A673 (cell line): ENCODE results near the gene PRPF4.

Source experiments
- CTCF ChIP-seq: fragments of 300-800, 200-600 bp; sonication (generic); conservative IDR thresholded peaks from 2 replicates; pipeline ENCODE4 v1.5.1; 2017; ENCODE audit warnings: low read depth, mild to moderate bottlenecking, antibody characterized with exemption, low read length, moderate library complexity, mixed read lengths
- EZH2 ChIP-seq: fragments of 200-600 bp; sonication (generic); IDR thresholded peaks from 2 replicates; pipeline ENCODE4 v1.6.1; 2017; ENCODE audit warnings: borderline replicate concordance, low read depth, mild to moderate bottlenecking, mixed read lengths, antibody characterized with exemption, low read length; ENCODE audit not compliant: poor library complexity, severe bottlenecking

DNA sequence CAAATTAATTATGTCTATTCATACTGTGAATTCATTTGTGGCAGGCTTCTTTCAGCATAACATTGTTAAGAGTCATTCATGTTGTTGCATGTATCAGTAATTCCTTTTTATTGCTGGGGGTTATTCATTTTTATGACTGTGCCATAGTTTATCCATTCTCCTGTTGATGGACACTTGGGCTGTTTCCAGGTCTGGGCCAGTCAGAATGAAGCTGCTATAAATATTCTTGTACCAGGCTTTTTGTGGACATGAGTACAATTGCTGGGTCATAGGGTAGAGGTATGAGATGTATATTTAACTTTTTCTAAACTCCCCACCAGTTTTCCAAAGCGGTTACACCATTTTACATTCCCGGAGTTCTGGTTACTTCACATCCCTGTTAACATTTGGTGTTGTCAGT is 13.6 kb downstream of the PRPF4 start:
- TF ChIP-seq CTCF: no peak
- TF ChIP-seq EZH2: no peak
